A673 (cell line): ENCODE data around the gene WWP2. TPM values are rescaled to one million over a fixed set of nuclear protein-coding genes. Genes with fewer than 3 reads are reported as not detected.

Experiments
- BruUV-seq: library from RNA; stranded (reverse); fragments of 400-500 nt; replicated peaks from 2 replicates; lab custom pipeline; 2021; lab: Mats Ljungman, UMichigan
- CTCF ChIA-PET: fragments of 300-600 bp; sonication (Branson Sonifier 250); formaldehyde crosslinking; loops from one replicate; lab custom pipeline; 2022; ENCODE audit warnings: antibody characterized with exemption; lab: Charles Lee
- POLR2A ChIA-PET: fragments of 300-600 bp; sonication (Branson Sonifier 250); formaldehyde crosslinking; loops from one replicate; lab custom pipeline; 2022; ENCODE audit warnings: antibody characterized with exemption; ENCODE audit not compliant: low non-redundant PET; lab: Charles Lee
- DNase-seq: peaks from one replicate; pipeline ENCODE4 v3.0.0-alpha.2; 2015; ENCODE audit warnings: low spot score
- H3K27ac ChIP-seq: fragments of 200-600 bp; sonication (generic); 2 replicates; pipeline ENCODE4 v1.5.1; 2016; ENCODE audit warnings: mixed run types, low read depth, mild to moderate bottlenecking, mixed read lengths, antibody characterized with exemption, low read length; ENCODE audit not compliant: poor library complexity, severe bottlenecking
- H3K27me3 ChIP-seq: fragments of 200-600 bp; sonication (generic); replicated peaks from 2 replicates; pipeline ENCODE4 v1.6.1; 2017; ENCODE audit warnings: mixed run types, low read depth, mild to moderate bottlenecking, mixed read lengths, antibody characterized with exemption, low read length; ENCODE audit not compliant: insufficient read depth, poor library complexity
- H3K36me3 ChIP-seq: fragments of 200-600 bp; sonication (generic); 2 replicates; pipeline ENCODE4 v1.6.1; 2016; ENCODE audit warnings: mixed run types, mild to moderate bottlenecking, mixed read lengths, antibody characterized with exemption, low read length; ENCODE audit not compliant: insufficient read depth, poor library complexity, severe bottlenecking
- H3K4me1 ChIP-seq: fragments of 200-600 bp; sonication (generic); 2 replicates; pipeline ENCODE4 v1.6.1; 2017; ENCODE audit warnings: mixed run types, mild to moderate bottlenecking, mixed read lengths, antibody characterized with exemption, low read length; ENCODE audit not compliant: insufficient read depth, poor library complexity, severe bottlenecking
- H3K4me3 ChIP-seq: fragments of 200-600 bp; sonication (generic); 2 replicates; pipeline ENCODE4 v1.5.1; 2016; ENCODE audit warnings: low read depth, mixed run types, mild to moderate bottlenecking, mixed read lengths, low read length; ENCODE audit not compliant: poor library complexity, severe bottlenecking
- H3K9me3 ChIP-seq: fragments of 200-600 bp; sonication (generic); 2 replicates; pipeline ENCODE4 v1.6.1; 2016; ENCODE audit warnings: mixed run types, low read depth, mild to moderate bottlenecking, mixed read lengths, antibody characterized with exemption, low read length; ENCODE audit not compliant: poor library complexity, severe bottlenecking
- EZH2 ChIP-seq: fragments of 200-600 bp; sonication (generic); IDR thresholded peaks from 2 replicates; pipeline ENCODE4 v1.6.1; 2017; ENCODE audit warnings: borderline replicate concordance, low read depth, mild to moderate bottlenecking, mixed read lengths, antibody characterized with exemption, low read length; ENCODE audit not compliant: poor library complexity, severe bottlenecking
- intact Hi-C: fragments of 100-400 bp; cut with micrococcal nuclease; formaldehyde crosslinking; loops from one replicate; pipeline ENCODE4 v1.10.0; 2022; ENCODE audit not compliant: unreplicated experiment
- total RNA-seq: library from RNA; stranded (reverse); gene quantifications from 2 replicates; pipeline ENCODE4 v1.2.3, GENCODE V29; 2021
- TF ChIP-seq, protein P1 (sequence below): fragments of 300-800, 200-600 bp; sonication (generic); conservative IDR thresholded peaks from 2 replicates; pipeline ENCODE4 v1.5.1; 2017; ENCODE audit warnings: low read depth, mild to moderate bottlenecking, antibody characterized with exemption, low read length, moderate library complexity, mixed read lengths

WWP2 gene
- total RNA-seq, 1 experiment from 2014 or later = 32.4 TPM

DNA sequence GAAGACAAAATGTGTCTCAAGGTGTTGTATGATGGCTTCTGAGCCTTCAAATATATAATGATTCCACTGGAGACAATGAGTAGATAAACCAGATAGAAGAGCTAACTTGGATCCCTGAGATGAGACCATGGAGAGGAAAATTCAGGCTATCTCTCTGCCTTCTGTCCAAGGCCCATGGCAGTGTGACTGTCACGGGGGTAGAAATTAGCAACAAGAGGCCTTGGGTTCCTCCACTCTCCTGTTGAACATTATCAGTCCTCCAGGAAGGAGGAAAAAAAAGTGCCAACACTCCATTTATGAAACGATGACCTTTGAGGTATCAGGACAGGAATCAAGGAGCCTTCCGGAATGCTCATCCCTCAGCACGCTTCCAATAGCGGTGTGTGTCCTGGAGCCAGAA, 75.2 kb downstream of the WWP2 start:
- BruUV-seq = no TSS peak
- CTCF ChIA-PET = no interaction called here

GRCh38 chr16:69838489-69838888, 76.4 kb downstream of the WWP2 start:
- no peak overlapping the region for H3K4me3 ChIP-seq
- CTCF ChIA-PET = no interaction called here

More for the DNA sequence above, 75.2 kb downstream of the WWP2 start:
- POLR2A ChIA-PET = no interaction called here
- no peak for DNase-seq
- Histone ChIP-seq H3K4me1 (peaks cover 19% of the 10 kb centered on the region), H3K27me3 (no peaks in the 10 kb centered on the region), H3K9me3 (no peaks in the 10 kb centered on the region), H3K4me3 (no peak overlapping the region), H3K36me3 (no peaks in the 10 kb centered on the region), H3K27ac (no peak overlapping the region)
- intact Hi-C loops = no loop called here
- no peak for TF ChIP-seq EZH2
- TF ChIP-seq, protein P1, sequence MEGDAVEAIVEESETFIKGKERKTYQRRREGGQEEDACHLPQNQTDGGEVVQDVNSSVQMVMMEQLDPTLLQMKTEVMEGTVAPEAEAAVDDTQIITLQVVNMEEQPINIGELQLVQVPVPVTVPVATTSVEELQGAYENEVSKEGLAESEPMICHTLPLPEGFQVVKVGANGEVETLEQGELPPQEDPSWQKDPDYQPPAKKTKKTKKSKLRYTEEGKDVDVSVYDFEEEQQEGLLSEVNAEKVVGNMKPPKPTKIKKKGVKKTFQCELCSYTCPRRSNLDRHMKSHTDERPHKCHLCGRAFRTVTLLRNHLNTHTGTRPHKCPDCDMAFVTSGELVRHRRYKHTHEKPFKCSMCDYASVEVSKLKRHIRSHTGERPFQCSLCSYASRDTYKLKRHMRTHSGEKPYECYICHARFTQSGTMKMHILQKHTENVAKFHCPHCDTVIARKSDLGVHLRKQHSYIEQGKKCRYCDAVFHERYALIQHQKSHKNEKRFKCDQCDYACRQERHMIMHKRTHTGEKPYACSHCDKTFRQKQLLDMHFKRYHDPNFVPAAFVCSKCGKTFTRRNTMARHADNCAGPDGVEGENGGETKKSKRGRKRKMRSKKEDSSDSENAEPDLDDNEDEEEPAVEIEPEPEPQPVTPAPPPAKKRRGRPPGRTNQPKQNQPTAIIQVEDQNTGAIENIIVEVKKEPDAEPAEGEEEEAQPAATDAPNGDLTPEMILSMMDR = no peak

DNA sequence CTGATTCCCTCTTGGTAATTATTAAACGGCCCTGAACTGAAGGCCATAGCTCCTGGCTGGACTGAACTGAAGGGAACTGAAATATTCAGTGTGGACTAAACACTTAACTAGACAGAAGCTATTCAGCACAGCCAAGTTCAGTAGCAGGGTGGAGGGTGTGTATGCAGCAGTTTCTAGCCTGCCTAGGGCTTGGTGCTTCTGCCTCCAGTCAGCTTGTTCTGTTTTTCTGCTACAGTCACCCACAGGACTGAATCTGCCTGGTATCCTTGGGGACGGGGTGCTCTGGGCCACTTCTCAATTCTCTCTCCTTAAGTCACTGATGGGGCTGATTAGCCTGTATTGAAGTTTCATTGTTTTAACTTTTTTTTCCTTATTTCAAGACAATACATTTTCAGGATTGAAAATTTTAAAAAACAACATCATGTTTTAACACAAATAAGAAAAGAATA, 77.1 kb downstream of the WWP2 start:
- ChIA-PET CTCF (no interaction called here), POLR2A (no interaction called here)
- Histone ChIP-seq H3K36me3 (no peaks in the 10 kb centered on the region), H3K4me1 (peaks cover 4% of the 10 kb centered on the region), H3K27me3 (no peaks in the 10 kb centered on the region), H3K4me3 (no peak overlapping the region), H3K27ac (no peak overlapping the region), H3K9me3 (no peaks in the 10 kb centered on the region)
- BruUV-seq = no TSS peak
- no peak for TF ChIP-seq EZH2
- TF ChIP-seq, protein P1 = no peak
- intact Hi-C loops = no loop called here
- no peak for DNase-seq

More at GRCh38 chr16:69838489-69838888, 76.4 kb downstream of the WWP2 start:
- no peaks in the 10 kb centered on the region for H3K9me3 ChIP-seq
- no peak for DNase-seq
- no peaks in the 10 kb centered on the region for H3K27me3 ChIP-seq
- H3K36me3 ChIP-seq = no peaks in the 10 kb centered on the region
- intact Hi-C loops = no loop called here
- TF ChIP-seq, protein P1 = no peak
- no peak for TF ChIP-seq EZH2
- H3K27ac ChIP-seq = no peak overlapping the region
- no TSS peak for BruUV-seq
- H3K4me1 ChIP-seq = peaks cover 12% of the 10 kb centered on the region
- POLR2A ChIA-PET = no interaction called here
